WTC11 (cell line): Measurements from ENCODE around the gene SHISA7. TPM values are rescaled to one million over a fixed set of nuclear protein-coding genes. Genes with fewer than 3 reads are reported as not detected.

ENCODE experiments used
- ATAC-seq: fragments of 200-7000 bp; cut with Tn5 transposase; 2 replicates; pipeline ENCODE4 v1.10.0; 2021; ENCODE audit warnings: mild to moderate bottlenecking, moderate library complexity
- CTCF ChIA-PET: fragments of 300-600 bp; sonication (Branson Sonifier 250); formaldehyde crosslinking; loops from one replicate; lab custom pipeline; 2021; ENCODE audit warnings: antibody characterized with exemption; lab: Charles Lee
- POLR2A ChIA-PET: fragments of 350-600 bp; sonication (Branson Sonifier 250); formaldehyde crosslinking; loops from one replicate; lab custom pipeline; 2021; ENCODE audit warnings: antibody characterized with exemption; lab: Charles Lee
- DNase-seq: peaks from one replicate; pipeline ENCODE4 v3.0.0; 2021; ENCODE audit warnings: low spot score
- H3K27ac Mint-ChIP-seq: 2 replicates; pipeline ENCODE4 v1.8.0; 2021; ENCODE audit warnings: mixed read lengths
- H3K27me3 Mint-ChIP-seq: 2 replicates; pipeline ENCODE4 v1.8.0; 2021; ENCODE audit warnings: low read depth, mild to moderate bottlenecking, moderate library complexity, mixed read lengths
- H3K36me3 Mint-ChIP-seq: 2 replicates; pipeline ENCODE4 v1.8.0; 2021; ENCODE audit warnings: mixed read lengths
- H3K4me1 Mint-ChIP-seq: 2 replicates; pipeline ENCODE4 v1.8.0; 2022; ENCODE audit warnings: mixed read lengths
- H3K4me3 Mint-ChIP-seq: 2 replicates; pipeline ENCODE4 v1.8.0; 2021; ENCODE audit warnings: mild to moderate bottlenecking, moderate library complexity, mixed read lengths
- H3K9me3 Mint-ChIP-seq: 2 replicates; pipeline ENCODE4 v1.8.0; 2021; ENCODE audit warnings: mixed read lengths
- CREB1 ChIP-seq: sonication (generic); formaldehyde crosslinking; IDR thresholded peaks from 2 replicates; pipeline ENCODE4 v1.8.0; 2023; ENCODE audit warnings: mild to moderate bottlenecking, missing genetic modification reagents
- EMX1 ChIP-seq: fragments of 250-450 bp; sonication (Bioruptor Pico); IDR thresholded peaks from 2 replicates; pipeline ENCODE4 v1.8.0; 2021; ENCODE audit warnings: mild to moderate bottlenecking
- FOXP4 ChIP-seq: sonication (generic); formaldehyde crosslinking; IDR thresholded peaks from 2 replicates; pipeline ENCODE4 v1.8.0; 2022; ENCODE audit warnings: mild to moderate bottlenecking, missing genetic modification reagents
- GTF2I ChIP-seq: fragments of 250-450 bp; sonication (Bioruptor Pico); conservative IDR thresholded peaks from 2 replicates; pipeline ENCODE4 v1.4.0; 2021; ENCODE audit warnings: mild to moderate bottlenecking
- HMGXB4 ChIP-seq: sonication (generic); formaldehyde crosslinking; IDR thresholded peaks from 2 replicates; pipeline ENCODE4 v1.8.1; 2023; ENCODE audit warnings: mild to moderate bottlenecking, moderate library complexity, missing genetic modification reagents
- IRF2 ChIP-seq: sonication (generic); formaldehyde crosslinking; IDR thresholded peaks from 2 replicates; pipeline ENCODE4 v1.8.0; 2022; ENCODE audit warnings: low read depth, missing genetic modification reagents, borderline replicate concordance
- KAT7 ChIP-seq: sonication (generic); formaldehyde crosslinking; IDR thresholded peaks from 2 replicates; pipeline ENCODE4 v1.8.1; 2023; ENCODE audit warnings: missing genetic modification reagents, mild to moderate bottlenecking, borderline replicate concordance
- MAX ChIP-seq: sonication (generic); formaldehyde crosslinking; IDR thresholded peaks from 2 replicates; pipeline ENCODE4 v1.8.0; 2022; ENCODE audit warnings: mild to moderate bottlenecking, missing genetic modification reagents
- NR1H2 ChIP-seq: sonication (generic); formaldehyde crosslinking; IDR thresholded peaks from 2 replicates; pipeline ENCODE4 v1.9.0; 2021; ENCODE audit warnings: mild to moderate bottlenecking, moderate library complexity, missing genetic modification reagents
- ZNF671 ChIP-seq: fragments of 250-450 bp; sonication (Bioruptor Pico); IDR thresholded peaks from 2 replicates; pipeline ENCODE4 v1.8.0; 2021; ENCODE audit warnings: mild to moderate bottlenecking
- total RNA-seq: library from RNA; stranded (reverse); gene quantifications from 3 replicates; pipeline ENCODE4 v1.2.3, GENCODE V29; 2021
- TF ChIP-seq, protein P1 (sequence below): sonication (generic); formaldehyde crosslinking; IDR thresholded peaks from 2 replicates; pipeline ENCODE4 v1.8.1; 2022; ENCODE audit warnings: missing genetic modification reagents, borderline replicate concordance
- TF ChIP-seq, protein P2 (sequence below): sonication (generic); formaldehyde crosslinking; IDR thresholded peaks from 2 replicates; pipeline ENCODE4 v1.8.1; 2023; ENCODE audit warnings: mild to moderate bottlenecking, missing genetic modification reagents
- TF ChIP-seq, protein P3 (sequence below): fragments of 250-450 bp; sonication (Bioruptor Pico); IDR thresholded peaks from 2 replicates; pipeline ENCODE4 v1.9.0; 2021; ENCODE audit warnings: mild to moderate bottlenecking

Gene SHISA7
- total RNA-seq, 1 experiment from 2014 or later, result 0.79 TPM

DNA sequence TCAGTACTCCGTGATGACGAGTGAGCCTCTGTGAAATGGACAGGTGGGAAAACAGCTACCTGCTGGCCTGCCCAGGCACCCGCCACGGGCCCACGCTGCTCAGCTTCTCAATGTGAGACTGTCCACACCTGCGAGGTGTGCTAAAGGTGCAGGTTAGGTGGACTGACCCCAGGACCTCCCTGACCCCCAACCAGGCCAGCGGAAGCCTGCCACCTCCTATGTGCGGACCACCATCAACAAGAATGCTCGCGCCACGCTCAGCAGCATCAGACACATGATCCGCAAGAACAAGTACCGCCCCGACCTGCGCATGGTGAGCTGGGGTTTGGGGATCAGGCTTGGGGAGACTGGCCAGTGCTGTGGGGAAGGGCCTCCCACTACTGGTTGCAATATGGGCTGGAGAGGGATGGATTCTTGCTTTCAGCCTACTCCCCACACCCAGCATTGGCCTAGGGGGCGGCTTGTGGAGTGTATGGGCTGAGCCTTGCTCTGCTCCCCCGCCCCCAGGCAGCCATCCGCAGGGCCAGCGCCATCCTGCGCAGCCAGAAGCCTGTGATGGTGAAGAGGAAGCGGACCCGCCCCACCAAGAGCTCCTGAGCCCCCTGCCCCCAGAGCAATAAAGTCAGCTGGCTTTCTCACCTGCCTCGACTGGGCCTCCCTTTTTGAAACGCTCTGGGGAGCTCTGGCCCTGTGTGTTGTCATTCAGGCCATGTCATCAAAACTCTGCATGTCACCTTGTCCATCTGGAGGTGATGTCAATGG lies 55.2 kb downstream of the SHISA7 start:
- TF ChIP-seq, protein P1, sequence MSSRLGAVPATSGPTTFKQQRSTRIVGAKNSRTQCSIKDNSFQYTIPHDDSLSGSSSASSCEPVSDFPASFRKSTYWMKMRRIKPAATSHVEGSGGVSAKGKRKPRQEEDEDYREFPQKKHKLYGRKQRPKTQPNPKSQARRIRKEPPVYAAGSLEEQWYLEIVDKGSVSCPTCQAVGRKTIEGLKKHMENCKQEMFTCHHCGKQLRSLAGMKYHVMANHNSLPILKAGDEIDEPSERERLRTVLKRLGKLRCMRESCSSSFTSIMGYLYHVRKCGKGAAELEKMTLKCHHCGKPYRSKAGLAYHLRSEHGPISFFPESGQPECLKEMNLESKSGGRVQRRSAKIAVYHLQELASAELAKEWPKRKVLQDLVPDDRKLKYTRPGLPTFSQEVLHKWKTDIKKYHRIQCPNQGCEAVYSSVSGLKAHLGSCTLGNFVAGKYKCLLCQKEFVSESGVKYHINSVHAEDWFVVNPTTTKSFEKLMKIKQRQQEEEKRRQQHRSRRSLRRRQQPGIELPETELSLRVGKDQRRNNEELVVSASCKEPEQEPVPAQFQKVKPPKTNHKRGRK (CRISPR knock-in tag), result no peak
- TF ChIP-seq ZNF671 (CRISPR knock-in tag), result no peak
- TF ChIP-seq, protein P2, sequence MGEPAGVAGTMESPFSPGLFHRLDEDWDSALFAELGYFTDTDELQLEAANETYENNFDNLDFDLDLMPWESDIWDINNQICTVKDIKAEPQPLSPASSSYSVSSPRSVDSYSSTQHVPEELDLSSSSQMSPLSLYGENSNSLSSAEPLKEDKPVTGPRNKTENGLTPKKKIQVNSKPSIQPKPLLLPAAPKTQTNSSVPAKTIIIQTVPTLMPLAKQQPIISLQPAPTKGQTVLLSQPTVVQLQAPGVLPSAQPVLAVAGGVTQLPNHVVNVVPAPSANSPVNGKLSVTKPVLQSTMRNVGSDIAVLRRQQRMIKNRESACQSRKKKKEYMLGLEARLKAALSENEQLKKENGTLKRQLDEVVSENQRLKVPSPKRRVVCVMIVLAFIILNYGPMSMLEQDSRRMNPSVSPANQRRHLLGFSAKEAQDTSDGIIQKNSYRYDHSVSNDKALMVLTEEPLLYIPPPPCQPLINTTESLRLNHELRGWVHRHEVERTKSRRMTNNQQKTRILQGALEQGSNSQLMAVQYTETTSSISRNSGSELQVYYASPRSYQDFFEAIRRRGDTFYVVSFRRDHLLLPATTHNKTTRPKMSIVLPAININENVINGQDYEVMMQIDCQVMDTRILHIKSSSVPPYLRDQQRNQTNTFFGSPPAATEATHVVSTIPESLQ (CRISPR knock-in tag), result peak; percentile 42; the same call in 1 of the 2 replicates
- TF ChIP-seq, protein P3, sequence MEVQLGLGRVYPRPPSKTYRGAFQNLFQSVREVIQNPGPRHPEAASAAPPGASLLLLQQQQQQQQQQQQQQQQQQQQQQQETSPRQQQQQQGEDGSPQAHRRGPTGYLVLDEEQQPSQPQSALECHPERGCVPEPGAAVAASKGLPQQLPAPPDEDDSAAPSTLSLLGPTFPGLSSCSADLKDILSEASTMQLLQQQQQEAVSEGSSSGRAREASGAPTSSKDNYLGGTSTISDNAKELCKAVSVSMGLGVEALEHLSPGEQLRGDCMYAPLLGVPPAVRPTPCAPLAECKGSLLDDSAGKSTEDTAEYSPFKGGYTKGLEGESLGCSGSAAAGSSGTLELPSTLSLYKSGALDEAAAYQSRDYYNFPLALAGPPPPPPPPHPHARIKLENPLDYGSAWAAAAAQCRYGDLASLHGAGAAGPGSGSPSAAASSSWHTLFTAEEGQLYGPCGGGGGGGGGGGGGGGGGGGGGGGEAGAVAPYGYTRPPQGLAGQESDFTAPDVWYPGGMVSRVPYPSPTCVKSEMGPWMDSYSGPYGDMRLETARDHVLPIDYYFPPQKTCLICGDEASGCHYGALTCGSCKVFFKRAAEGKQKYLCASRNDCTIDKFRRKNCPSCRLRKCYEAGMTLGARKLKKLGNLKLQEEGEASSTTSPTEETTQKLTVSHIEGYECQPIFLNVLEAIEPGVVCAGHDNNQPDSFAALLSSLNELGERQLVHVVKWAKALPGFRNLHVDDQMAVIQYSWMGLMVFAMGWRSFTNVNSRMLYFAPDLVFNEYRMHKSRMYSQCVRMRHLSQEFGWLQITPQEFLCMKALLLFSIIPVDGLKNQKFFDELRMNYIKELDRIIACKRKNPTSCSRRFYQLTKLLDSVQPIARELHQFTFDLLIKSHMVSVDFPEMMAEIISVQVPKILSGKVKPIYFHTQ (CRISPR knock-in tag), result no peak
- TF ChIP-seq, all 79 proteins: peak for 1
- no peak overlapping the region for H3K27ac Mint-ChIP-seq
- ChIA-PET POLR2A (interaction anchor here (1.2 to 1.5 kb wide), 2 partner anchors 12 to 20 kb away, joined by 3 to 4 read pairs; partner anchors contain the start of gene UBE2S), CTCF (no interaction called here)
- peak overlapping the region; percentile 100 for H3K4me3 Mint-ChIP-seq
- ATAC-seq (no peak), DNase-seq (no peak)
- H3K4me1 Mint-ChIP-seq, result peaks cover 64% of the 10 kb centered on the region
- H3K27me3 Mint-ChIP-seq, result peaks cover 5% of the 10 kb centered on the region; the same call in 1 of the 2 replicates
- peaks cover 41% of the 10 kb centered on the region for H3K36me3 Mint-ChIP-seq
- no peaks in the 10 kb centered on the region for H3K9me3 Mint-ChIP-seq

- Mint-ChIP-seq H3K9me3 (no peaks in the 10 kb centered on the region), H3K27me3 (peaks cover 17% of the 10 kb centered on the region), H3K4me3 (peak overlapping the region; percentile 100), H3K4me1 (peaks cover 51% of the 10 kb centered on the region), H3K36me3 (peaks cover 41% of the 10 kb centered on the region), H3K27ac (peak overlapping the region; percentile 79)
- ATAC-seq, result no peak
- ChIA-PET CTCF (no interaction called here), POLR2A (interaction anchor here (0.6 to 1.5 kb wide), 2 partner anchors 13 to 187 kb away, joined by 3 to 10 read pairs; no protein-coding TSS in a partner anchor)
- TF ChIP-seq IRF2 (CRISPR knock-in tag) (no peak), KAT7 (no peak), GTF2I (CRISPR knock-in tag) (no peak), CREB1 (CRISPR knock-in tag) (no peak)
- no peak for DNase-seq
These were observed 56.6 kb downstream of the SHISA7 start for GRCh38 chr19:55386493-55386971.

GRCh38 chr19:55385724-55386492 lies 57.2 kb downstream of the SHISA7 start, which contains the start of gene RPL28:
RPL28 (plus strand) TSS chr19:55385932; CDS start chr19:55386358, 426 bp downstream.
- Mint-ChIP-seq H3K27me3 (peaks cover 19% of the 10 kb centered on the region), H3K9me3 (no peaks in the 10 kb centered on the region), H3K27ac (peak within 1 kb of the TSS; percentile 99), H3K36me3 (peaks cover 41% of the 10 kb centered on the region), H3K4me3 (peak within 1 kb of the TSS; percentile 100), H3K4me1 (peaks cover 48% of the 10 kb centered on the region)
- DNase-seq, result peak; percentile 98
- peak; percentile 77 for ATAC-seq
- ChIA-PET POLR2A (interaction anchor here (1.5 kb wide), 1 partner anchor 14 kb away, joined by 3 read pairs; no protein-coding TSS in a partner anchor), CTCF (no interaction called here)
- TF ChIP-seq FOXP4 (peak; percentile 54; the same call in 1 of the 2 replicates), EMX1 (0 out of 2 replicates have a peak, but pooled peaks have one; percentile 22), NR1H2 (CRISPR knock-in tag) (0 out of 2 replicates have a peak, but pooled peaks have one; percentile 18), HMGXB4 (CRISPR knock-in tag) (0 out of 2 replicates have a peak, but pooled peaks have one; percentile 12), MAX (CRISPR knock-in tag) (peak; percentile 82)
- TF ChIP-seq, protein P3 (CRISPR knock-in tag), result no peak
